Activated naive CD4-positive, alpha-beta T cell treated with anti-CD3 and anti-CD28 coated beads for 36 hours (primary cell): Measurements from ENCODE around the gene MATN4. TPM values are rescaled to one million over a fixed set of nuclear protein-coding genes. Genes with fewer than 3 reads are reported as not detected.

Experiments used
- CTCF ChIA-PET: fragments of 350-600 bp; sonication (Branson Sonifier 250); formaldehyde crosslinking; loops from one replicate; lab custom pipeline; 2021; ENCODE audit warnings: antibody characterized with exemption; lab: Charles Lee
- DNase-seq: peaks from one replicate; pipeline ENCODE4 v3.0.0-alpha.2; 2020
- H3K27ac Mint-ChIP-seq: one replicate; pipeline ENCODE4 v1.8.0; 2021; ENCODE audit warnings: mild to moderate bottlenecking, mixed read lengths
- H3K27me3 Mint-ChIP-seq: one replicate; pipeline ENCODE4 v1.8.0; 2021; ENCODE audit warnings: low read depth, mixed read lengths
- H3K36me3 Mint-ChIP-seq: one replicate; pipeline ENCODE4 v1.8.0; 2021; ENCODE audit warnings: low read depth, mixed read lengths
- H3K4me1 Mint-ChIP-seq: one replicate; pipeline ENCODE4 v1.8.0; 2021; ENCODE audit warnings: low read depth, mixed read lengths
- H3K4me3 Mint-ChIP-seq: one replicate; pipeline ENCODE4 v1.8.0; 2021; ENCODE audit warnings: mild to moderate bottlenecking, moderate library complexity, mixed read lengths
- H3K9me3 Mint-ChIP-seq: one replicate; pipeline ENCODE4 v1.8.0; 2021; ENCODE audit warnings: mixed read lengths
- intact Hi-C: fragments of 100-400 bp; cut with micrococcal nuclease; formaldehyde crosslinking; loops from one replicate; pipeline ENCODE4 v1.15.1; 2023
- total RNA-seq, 2 experiments: library from RNA; stranded (reverse); gene quantifications; one replicate each; pipeline ENCODE4 v1.2.3, GENCODE V29; 2021

The MATN4 gene
- total RNA-seq, 2 experiments from 2014 or later = 1.0 to 1.5 TPM

DNA sequence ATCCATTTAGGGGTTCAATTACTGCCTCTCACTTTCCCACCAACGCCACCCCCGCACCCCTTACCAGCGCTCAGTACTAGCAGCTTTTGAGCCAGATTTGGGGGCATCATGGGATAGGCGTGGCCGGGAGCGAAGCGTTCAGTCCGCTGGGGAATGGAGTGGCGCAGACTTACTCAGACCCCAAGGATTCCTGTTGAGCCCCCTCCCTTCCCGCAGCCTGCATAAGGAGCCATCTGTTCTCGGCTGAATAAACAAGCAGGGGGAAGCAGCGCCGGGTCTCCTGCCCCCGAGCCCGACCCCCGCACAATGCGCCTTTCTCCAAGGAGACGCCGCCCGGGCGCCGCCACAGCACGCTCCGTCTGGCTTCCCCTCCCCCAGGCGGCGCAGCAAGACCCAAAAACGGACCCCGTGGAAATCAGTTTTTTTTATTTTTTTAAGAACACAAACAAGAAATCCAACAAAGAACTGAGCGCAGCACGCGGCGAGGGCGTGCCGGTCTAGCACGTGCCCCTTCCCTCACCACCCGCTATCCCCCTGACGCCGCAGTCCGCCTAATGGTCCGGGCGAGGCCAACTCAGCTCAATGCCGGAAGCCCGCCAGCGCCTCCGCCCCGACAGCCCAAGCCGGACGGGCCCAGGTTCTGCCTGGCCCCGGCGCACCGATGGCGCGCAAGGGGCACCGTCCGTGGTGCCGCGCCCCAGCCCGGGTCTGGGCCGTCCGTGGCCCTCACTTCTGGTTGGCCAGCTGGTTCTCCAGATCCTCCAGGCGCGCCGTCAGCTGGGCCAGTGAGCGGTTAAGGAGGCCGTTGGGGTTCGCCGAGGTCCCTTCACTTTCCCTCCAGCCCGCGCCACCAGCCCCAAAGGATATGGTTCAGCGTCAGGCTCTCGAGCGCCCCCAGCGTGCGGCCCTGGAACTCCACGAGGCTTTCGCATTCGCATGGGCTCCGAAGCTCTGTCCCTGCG lies 14.8 kb downstream of the MATN4 start:
- no peaks in the 10 kb centered on the region for H3K36me3 Mint-ChIP-seq
- CTCF ChIA-PET = interaction anchor here (0.6 to 6.4 kb wide), 64 partner anchors 9 to 478 kb away, joined by 3 to 87 read pairs (median 5); partner anchors contain the start of genes KCNS1, MATN4, RBPJL and SYS1
- H3K27me3 Mint-ChIP-seq = peaks cover 33% of the 10 kb centered on the region
- peaks cover 4% of the 10 kb centered on the region for H3K4me1 Mint-ChIP-seq
- no peak overlapping the region for H3K27ac Mint-ChIP-seq
- no peaks in the 10 kb centered on the region for H3K9me3 Mint-ChIP-seq
- peak overlapping the region; percentile 72 for H3K4me3 Mint-ChIP-seq
- peak; percentile 90 for DNase-seq
- intact Hi-C loops = loop anchor here (5.0 kb wide), 2 partner anchors 281 to 326 kb away; partner anchors contain the start of gene STK4

DNA sequence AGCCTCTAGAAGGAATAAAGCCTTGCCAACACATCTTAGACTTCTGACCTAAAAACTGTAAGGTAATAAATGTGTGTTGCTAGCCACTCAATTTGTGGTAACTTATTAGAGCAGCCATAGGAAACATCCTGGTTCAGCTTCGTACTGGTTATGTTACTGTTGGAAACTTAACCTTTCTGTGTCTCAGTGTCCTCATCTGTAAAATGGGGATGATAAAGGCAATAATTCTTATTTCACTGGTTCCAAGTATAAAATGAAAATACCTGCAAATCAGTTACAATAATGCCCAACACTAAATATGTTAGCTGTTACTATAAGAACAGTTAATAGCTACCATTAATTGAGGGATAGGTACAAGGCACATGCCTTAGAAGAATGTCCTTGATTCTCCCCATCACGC lies 15.8 kb downstream of the MATN4 start:
- Mint-ChIP-seq H3K9me3 (no peaks in the 10 kb centered on the region), H3K27me3 (peaks cover 33% of the 10 kb centered on the region), H3K4me1 (peaks cover 4% of the 10 kb centered on the region), H3K36me3 (no peaks in the 10 kb centered on the region), H3K4me3 (peak overlapping the region; percentile 72), H3K27ac (no peak overlapping the region)
- no peak for DNase-seq
- intact Hi-C loops = loop anchor here (5.0 kb wide), 2 partner anchors 280 to 325 kb away; partner anchors contain the start of gene STK4
- CTCF ChIA-PET = interaction anchor here (0.7 to 6.4 kb wide), 20 partner anchors 10 to 382 kb away, joined by 3 to 87 read pairs (median 6); partner anchors contain the start of genes MATN4 and SYS1

DNA sequence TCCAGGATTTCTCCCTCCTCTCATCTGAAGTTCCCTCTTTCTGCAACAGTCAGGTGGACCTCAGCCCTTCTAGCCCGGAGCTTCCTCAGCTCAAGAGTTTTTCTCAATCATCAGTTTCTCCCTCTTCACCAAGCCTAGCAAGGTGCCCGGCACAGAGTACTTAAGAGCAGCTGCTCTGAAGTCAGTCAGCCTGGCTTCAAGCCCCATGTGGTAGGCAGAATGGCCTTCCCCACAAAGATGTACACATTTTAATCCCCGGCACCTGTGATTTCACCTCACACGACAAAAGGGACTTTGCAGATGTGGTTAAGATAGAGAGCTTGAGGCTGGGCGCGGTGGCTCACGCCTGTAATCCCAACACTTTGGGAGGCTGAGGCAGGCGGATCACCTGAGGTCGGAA lies 16.6 kb downstream of the MATN4 start:
- intact Hi-C loops = loop anchor here (1.0 to 5.0 kb wide), 6 partner anchors 51 to 324 kb away; partner anchors contain the start of gene STK4
- CTCF ChIA-PET = interaction anchor here (0.7 to 6.4 kb wide), 22 partner anchors 9 to 262 kb away, joined by 3 to 87 read pairs (median 4); no protein-coding TSS in a partner anchor
- Mint-ChIP-seq H3K36me3 (no peaks in the 10 kb centered on the region), H3K27me3 (peaks cover 33% of the 10 kb centered on the region), H3K27ac (no peak overlapping the region), H3K4me3 (no peak overlapping the region), H3K9me3 (no peaks in the 10 kb centered on the region), H3K4me1 (peaks cover 4% of the 10 kb centered on the region)
- DNase-seq = no peak

DNA sequence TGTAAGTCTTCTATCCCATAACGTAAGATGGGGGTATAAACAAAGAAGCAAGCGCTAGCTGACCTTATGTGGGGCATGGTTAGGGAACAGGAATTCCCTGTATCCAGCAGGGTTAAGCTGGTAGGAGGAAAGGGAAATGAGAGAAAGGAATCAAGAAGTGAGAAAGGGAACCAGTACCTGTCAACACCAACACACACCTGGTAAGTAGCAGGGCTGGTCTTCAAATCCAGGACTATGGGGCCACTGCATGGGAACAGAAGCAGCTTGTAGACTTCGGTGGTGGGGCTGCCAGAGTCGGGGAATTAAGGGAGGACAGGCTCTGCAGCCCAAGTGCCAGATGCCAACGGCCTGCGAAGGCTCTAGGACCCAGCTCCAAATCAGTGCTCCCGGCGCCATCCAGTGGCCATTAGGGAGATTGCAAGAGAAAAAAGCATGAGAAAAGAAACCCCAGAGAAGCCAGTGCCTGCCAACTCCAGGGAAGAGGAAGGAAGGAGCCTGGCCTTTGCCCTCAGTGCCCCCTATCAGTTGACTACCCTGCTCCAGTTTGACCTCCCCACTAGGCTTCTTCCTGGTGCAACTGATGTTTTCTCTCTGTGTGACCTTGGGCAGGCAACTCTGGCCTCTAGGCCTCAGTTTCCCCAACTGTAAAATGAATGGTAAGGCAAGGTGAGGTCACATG lies 17.3 kb downstream of the MATN4 start:
- Mint-ChIP-seq H3K4me1 (peaks cover 4% of the 10 kb centered on the region), H3K27me3 (peaks cover 28% of the 10 kb centered on the region), H3K36me3 (no peaks in the 10 kb centered on the region), H3K27ac (no peak overlapping the region), H3K4me3 (no peak overlapping the region), H3K9me3 (no peaks in the 10 kb centered on the region)
- CTCF ChIA-PET = interaction anchor here (0.7 to 6.4 kb wide), 28 partner anchors 12 to 324 kb away, joined by 3 to 87 read pairs (median 3); no protein-coding TSS in a partner anchor
- intact Hi-C loops = loop anchor here (1.0 to 5.0 kb wide), 6 partner anchors 50 to 324 kb away; partner anchors contain the start of gene STK4
- peak; percentile 85 for DNase-seq

DNA sequence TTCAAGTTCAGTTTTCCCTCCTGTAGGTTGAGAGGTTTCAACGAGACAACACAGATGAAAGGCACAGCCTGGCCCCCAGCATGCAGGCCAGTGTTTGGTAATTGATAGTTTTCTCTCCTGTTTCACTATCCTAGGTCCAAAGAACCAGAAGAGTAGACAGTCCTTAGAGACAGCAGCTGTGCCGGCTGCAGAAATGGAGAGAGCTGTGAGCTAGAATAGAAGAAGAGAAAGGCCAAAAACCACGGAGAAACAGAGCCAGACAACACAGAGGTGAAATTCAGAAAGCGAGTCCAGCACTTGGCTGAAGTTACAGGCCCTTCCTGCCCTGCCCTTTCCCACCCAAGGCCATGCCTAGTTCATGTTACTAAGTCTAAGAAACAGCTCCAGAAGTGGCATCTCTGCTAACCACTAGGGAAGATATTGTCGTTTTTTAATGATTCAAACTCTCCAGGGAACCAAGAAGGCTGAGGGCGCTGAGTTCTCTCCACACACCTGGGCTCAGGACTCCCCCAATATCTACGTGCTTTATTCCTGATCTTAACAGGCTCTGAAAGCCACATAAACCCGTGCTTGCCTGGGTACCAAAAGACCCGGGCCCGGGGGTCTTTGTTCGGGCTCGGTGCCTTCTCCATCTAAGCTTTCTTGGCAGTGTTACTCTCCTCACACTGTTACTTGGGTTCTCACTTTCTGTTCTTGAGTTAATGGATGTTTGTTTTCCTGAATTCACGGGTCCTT lies 18.0 kb downstream of the MATN4 start:
- no peaks in the 10 kb centered on the region for H3K36me3 Mint-ChIP-seq
- H3K9me3 Mint-ChIP-seq = no peaks in the 10 kb centered on the region
- DNase-seq = no peak
- H3K4me3 Mint-ChIP-seq = no peak overlapping the region
- CTCF ChIA-PET = interaction anchor here (0.8 to 6.4 kb wide), 21 partner anchors 11 to 325 kb away, joined by 3 to 87 read pairs (median 3); no protein-coding TSS in a partner anchor
- peaks cover 25% of the 10 kb centered on the region for H3K27me3 Mint-ChIP-seq
- intact Hi-C loops = loop anchor here (2.0 to 5.0 kb wide), 4 partner anchors 49 to 323 kb away; partner anchors contain the start of gene STK4
- H3K27ac Mint-ChIP-seq = no peak overlapping the region
- H3K4me1 Mint-ChIP-seq = peaks cover 4% of the 10 kb centered on the region

DNA sequence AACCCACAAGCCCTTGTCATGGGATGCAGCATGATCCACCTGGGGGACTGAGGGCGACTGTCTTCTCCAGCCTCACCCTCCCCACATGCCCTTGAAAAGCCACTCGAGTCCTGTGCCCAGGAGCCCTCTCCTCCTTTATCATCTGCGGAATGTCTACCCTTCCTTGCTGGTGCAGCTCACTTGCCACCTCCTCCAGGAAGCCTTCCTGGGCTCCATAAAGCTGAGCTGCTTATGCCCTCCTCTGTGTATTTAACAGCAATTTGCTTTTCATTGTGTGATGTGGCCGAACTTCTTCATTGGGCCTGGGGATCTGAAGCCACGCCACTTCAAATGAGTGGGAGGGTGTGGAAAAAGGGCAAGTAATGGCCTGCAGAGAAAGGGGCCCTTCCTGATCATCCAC lies 19.2 kb downstream of the MATN4 start:
- H3K9me3 Mint-ChIP-seq = no peaks in the 10 kb centered on the region
- DNase-seq = no peak
- H3K27ac Mint-ChIP-seq = no peak overlapping the region
- intact Hi-C loops = no loop called here
- H3K4me1 Mint-ChIP-seq = peaks cover 2% of the 10 kb centered on the region
- no peak overlapping the region for H3K4me3 Mint-ChIP-seq
- CTCF ChIA-PET = interaction anchor here (0.7 to 6.4 kb wide), 3 partner anchors 81 to 192 kb away, joined by 3 to 55 read pairs (median 3); no protein-coding TSS in a partner anchor
- H3K36me3 Mint-ChIP-seq = no peaks in the 10 kb centered on the region
- H3K27me3 Mint-ChIP-seq = peaks cover 16% of the 10 kb centered on the region

DNA sequence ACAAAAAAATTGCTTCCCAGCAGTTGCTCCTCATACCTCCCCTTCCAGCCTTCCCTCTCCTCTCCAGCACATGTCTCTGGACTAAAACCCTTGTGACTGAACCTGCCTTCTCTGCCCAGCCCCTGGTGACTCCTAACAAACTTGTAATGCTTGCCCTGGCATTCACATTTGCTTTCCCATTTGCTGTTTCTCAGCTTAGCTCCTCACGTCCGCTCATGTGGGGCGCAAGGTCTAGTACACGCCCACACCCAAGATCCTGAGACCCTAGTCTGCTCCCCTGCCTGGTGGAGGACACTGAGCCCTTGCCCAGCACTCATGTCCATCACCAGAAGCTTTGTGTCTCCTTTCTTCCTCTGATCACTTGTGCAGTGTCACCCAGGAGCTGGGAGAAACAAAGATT lies 19.7 kb downstream of the MATN4 start:
- Mint-ChIP-seq H3K4me3 (no peak overlapping the region), H3K36me3 (no peaks in the 10 kb centered on the region), H3K27ac (no peak overlapping the region), H3K4me1 (no peaks in the 10 kb centered on the region), H3K9me3 (no peaks in the 10 kb centered on the region), H3K27me3 (peaks cover 13% of the 10 kb centered on the region)
- CTCF ChIA-PET = interaction anchor here (0.7 to 6.4 kb wide), 4 partner anchors 81 to 191 kb away, joined by 3 to 55 read pairs (median 4); no protein-coding TSS in a partner anchor
- DNase-seq = no peak
- intact Hi-C loops = no loop called here

DNA sequence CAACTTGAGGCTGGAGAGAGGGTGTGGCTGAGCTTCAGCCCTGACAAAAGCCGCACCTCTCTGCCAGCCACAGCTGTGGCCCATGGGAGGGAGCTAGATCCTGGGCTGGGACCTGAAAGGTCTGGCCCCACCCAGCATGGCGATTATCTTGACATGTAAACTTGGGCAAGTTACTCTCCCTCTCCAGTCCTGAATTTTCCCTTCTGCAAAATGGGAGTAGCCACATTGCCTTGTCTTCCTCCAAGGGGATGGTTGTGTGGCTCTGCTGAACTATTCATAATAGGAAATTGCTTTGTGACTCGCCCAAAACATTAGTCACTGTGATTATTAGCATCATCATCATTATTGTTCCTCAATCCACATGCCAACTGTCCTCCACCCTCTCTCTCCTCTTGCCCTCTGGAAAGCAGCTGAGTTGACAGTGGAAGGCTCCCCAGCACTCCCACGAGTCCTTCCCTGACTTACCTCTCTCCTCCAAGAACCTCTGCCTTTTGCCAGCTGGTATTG lies 24.5 kb downstream of the MATN4 start:
- Mint-ChIP-seq H3K27ac (no peak overlapping the region), H3K27me3 (peaks cover 4% of the 10 kb centered on the region), H3K4me1 (no peaks in the 10 kb centered on the region), H3K36me3 (no peaks in the 10 kb centered on the region), H3K4me3 (no peak overlapping the region), H3K9me3 (no peaks in the 10 kb centered on the region)
- intact Hi-C loops = no loop called here
- CTCF ChIA-PET = interaction anchor here (0.7 to 1.6 kb wide), 5 partner anchors 8 to 536 kb away, joined by 3 to 10 read pairs (median 3); no protein-coding TSS in a partner anchor
- DNase-seq = no peak

DNA sequence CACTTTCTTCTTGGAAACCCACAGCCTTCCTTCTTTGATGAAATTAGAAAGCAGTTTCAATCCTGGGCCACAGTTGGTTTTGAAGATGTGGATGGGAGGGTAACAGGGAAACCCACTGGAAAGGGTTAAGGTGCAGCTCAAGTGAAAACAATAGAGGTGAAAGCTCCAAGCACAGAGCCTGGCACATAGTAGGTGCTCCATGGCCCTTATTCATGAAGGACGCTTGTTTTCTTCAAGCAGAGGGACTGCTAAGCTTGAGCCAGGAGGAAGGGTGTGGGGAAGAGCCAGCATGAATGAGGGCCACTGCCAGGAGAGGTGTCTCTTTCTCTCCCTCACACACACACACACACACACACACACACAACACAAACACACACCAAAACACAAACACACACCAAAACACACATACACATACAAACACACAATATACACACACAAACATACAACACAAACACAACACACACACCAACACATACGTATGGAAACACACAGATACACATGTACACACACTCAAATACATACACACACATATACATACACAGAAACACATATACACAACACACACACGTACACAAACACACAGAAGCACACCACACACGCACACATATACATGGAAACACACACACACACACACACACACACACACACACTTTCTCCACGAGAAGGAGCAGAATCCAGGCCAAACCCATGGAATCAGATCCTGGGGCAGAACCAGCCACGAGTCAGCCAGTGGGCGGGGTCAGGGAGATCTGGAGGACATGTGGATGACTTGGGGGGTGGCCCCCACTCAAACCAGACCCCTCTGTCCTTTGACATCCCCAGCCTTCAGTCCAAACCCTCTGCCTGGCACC lies 25.2 kb downstream of the MATN4 start:
- no peaks in the 10 kb centered on the region for H3K9me3 Mint-ChIP-seq
- CTCF ChIA-PET = interaction anchor here (0.6 to 1.6 kb wide), 3 partner anchors 9 to 37 kb away, joined by 3 to 4 read pairs (median 3); no protein-coding TSS in a partner anchor
- no peak for DNase-seq
- H3K4me1 Mint-ChIP-seq = no peaks in the 10 kb centered on the region
- no peak overlapping the region for H3K27ac Mint-ChIP-seq
- H3K27me3 Mint-ChIP-seq = peaks cover 4% of the 10 kb centered on the region
- intact Hi-C loops = no loop called here
- H3K36me3 Mint-ChIP-seq = no peaks in the 10 kb centered on the region
- no peak overlapping the region for H3K4me3 Mint-ChIP-seq

DNA sequence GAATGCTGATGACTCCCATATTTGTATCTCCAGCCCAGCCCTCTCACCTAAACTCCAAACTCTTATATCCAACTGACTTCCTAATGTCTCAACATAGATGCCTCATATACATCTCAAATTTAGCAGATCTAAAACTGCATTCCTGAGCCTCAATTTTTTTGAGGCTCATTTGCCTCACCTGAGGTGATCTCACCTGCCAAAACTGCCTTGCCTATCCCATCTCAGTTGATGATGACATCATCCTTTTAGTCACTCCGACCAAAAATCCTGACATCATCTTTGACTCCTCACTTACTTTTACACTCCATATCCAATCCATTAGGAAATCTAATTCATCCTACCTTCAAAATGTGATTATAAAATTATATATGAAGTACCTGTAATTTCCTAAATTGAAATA lies 28.1 kb downstream of the MATN4 start:
- Mint-ChIP-seq H3K27ac (no peak overlapping the region), H3K4me1 (no peaks in the 10 kb centered on the region), H3K4me3 (no peak overlapping the region), H3K36me3 (no peaks in the 10 kb centered on the region), H3K27me3 (peaks cover 4% of the 10 kb centered on the region), H3K9me3 (no peaks in the 10 kb centered on the region)
- no peak for DNase-seq
- intact Hi-C loops = no loop called here
- CTCF ChIA-PET = interaction anchor here (0.6 to 3.8 kb wide), 2 partner anchors 12 to 19 kb away, joined by 3 to 31 read pairs; no protein-coding TSS in a partner anchor
